GM23338 (cell line): ENCODE results near the gene VMP1. TPM values are rescaled to one million over a fixed set of nuclear protein-coding genes. Genes with fewer than 3 reads are reported as not detected.
"Not testable (repeated sequence)": the region's sequence is repeated elsewhere in the genome, so short reads cannot be mapped to it uniquely, and the experiment has no call there.

Experiments
- ATAC-seq: fragments of 200-7000 bp; cut with Tn5 transposase; 3 replicates; pipeline ENCODE4 v1.9.1; 2020
- DNase-seq: peaks from one replicate; pipeline ENCODE4 v3.0.0-alpha.2; 2015; ENCODE audit warnings: low spot score
- H2AFZ ChIP-seq: fragments of 200-600 bp; sonication (generic); 2 replicates; pipeline ENCODE4 v1.8.0; 2016; ENCODE audit warnings: antibody characterized with exemption, mild to moderate bottlenecking, moderate library complexity
- H3F3A ChIP-seq: fragments of 200-600 bp; sonication (generic); replicated peaks from 2 replicates; pipeline ENCODE4 v1.8.0; 2017; ENCODE audit warnings: antibody characterized with exemption, mixed run types, low read depth
- H3K27ac ChIP-seq: fragments of 200-600 bp; sonication (generic); 2 replicates; pipeline ENCODE4 v1.6.1; 2016; ENCODE audit warnings: low read depth
- H3K27me3 ChIP-seq: fragments of 200-600 bp; sonication (generic); 2 replicates; pipeline ENCODE4 v1.8.0; 2016; ENCODE audit warnings: mild to moderate bottlenecking, mixed run types, moderate library complexity; ENCODE audit not compliant: insufficient read depth
- H3K36me3 ChIP-seq: fragments of 200-600 bp; sonication (generic); 2 replicates; pipeline ENCODE4 v1.8.0; 2016; ENCODE audit warnings: mild to moderate bottlenecking; ENCODE audit not compliant: insufficient read depth
- H3K4me1 ChIP-seq: fragments of 200-600 bp; sonication (generic); 2 replicates; pipeline ENCODE4 v1.8.0; 2016; ENCODE audit warnings: mild to moderate bottlenecking, moderate library complexity; ENCODE audit not compliant: insufficient read depth
- H3K4me2 ChIP-seq: fragments of 200-600 bp; sonication (generic); 2 replicates; pipeline ENCODE4 v1.7.1; 2017; ENCODE audit warnings: mixed run types
- H3K4me3 ChIP-seq: fragments of 200-600 bp; sonication (generic); 2 replicates; pipeline ENCODE4 v1.6.1; 2016; ENCODE audit warnings: mixed run types
- H3K79me2 ChIP-seq: fragments of 200-600 bp; sonication (generic); replicated peaks from 2 replicates; pipeline ENCODE4 v1.8.0; 2017; ENCODE audit warnings: mild to moderate bottlenecking; ENCODE audit not compliant: insufficient read depth
- H3K9me2 ChIP-seq: fragments of 200-600 bp; sonication (generic); 2 replicates; pipeline ENCODE4 v1.8.0; 2017; ENCODE audit not compliant: insufficient read depth
- H4K20me1 ChIP-seq: fragments of 200-600 bp; sonication (generic); replicated peaks from 2 replicates; pipeline ENCODE4 v1.8.0; 2017; ENCODE audit warnings: mild to moderate bottlenecking; ENCODE audit not compliant: insufficient read depth
- H3K27ac Mint-ChIP-seq: 2 replicates; pipeline ENCODE4 v1.8.0; 2020; ENCODE audit warnings: inconsistent platforms, mild to moderate bottlenecking, moderate library complexity, mixed read lengths
- H3K27me3 Mint-ChIP-seq: 3 replicates; pipeline ENCODE4 v1.8.0; 2022; ENCODE audit warnings: low read depth, mild to moderate bottlenecking, moderate library complexity, mixed read lengths, inconsistent platforms; ENCODE audit not compliant: insufficient read depth, poor library complexity
- H3K36me3 Mint-ChIP-seq: 3 replicates; pipeline ENCODE4 v1.8.0; 2021; ENCODE audit warnings: low read depth, mild to moderate bottlenecking, inconsistent platforms, moderate library complexity, mixed read lengths
- H3K4me1 Mint-ChIP-seq: 3 replicates; pipeline ENCODE4 v1.8.0; 2020; ENCODE audit warnings: mild to moderate bottlenecking, inconsistent platforms, mixed read lengths
- H3K4me3 Mint-ChIP-seq: 3 replicates; pipeline ENCODE4 v1.8.0; 2021; ENCODE audit warnings: moderate library complexity, mild to moderate bottlenecking, inconsistent platforms, mixed read lengths
- H3K9me3 Mint-ChIP-seq: 3 replicates; pipeline ENCODE4 v1.8.0; 2020; ENCODE audit warnings: moderate library complexity, mild to moderate bottlenecking, inconsistent platforms, mixed read lengths
- CREB1 ChIP-seq: fragments of 250-450 bp; sonication (Bioruptor Pico); IDR thresholded peaks from 2 replicates; pipeline ENCODE4 v1.5.0; 2020; ENCODE audit warnings: low read depth, mild to moderate bottlenecking, moderate library complexity
- ETS1 ChIP-seq: IDR thresholded peaks from 2 replicates; pipeline ENCODE4 v1.6.1; 2016; ENCODE audit warnings: antibody characterized with exemption
- EZH2 ChIP-seq: fragments of 200-600 bp; sonication (generic); IDR thresholded peaks from one replicate; pipeline ENCODE4 v1.8.0; 2017; ENCODE audit warnings: antibody characterized with exemption, mild to moderate bottlenecking, low read depth; ENCODE audit not compliant: unreplicated experiment
- EZH2phosphoT487 ChIP-seq: fragments of 200-600 bp; sonication (generic); IDR thresholded peaks from one replicate; pipeline ENCODE4 v1.8.1; 2018; ENCODE audit warnings: antibody characterized with exemption; ENCODE audit not compliant: unreplicated experiment
- JUNB ChIP-seq: IDR thresholded peaks from one replicate; pipeline ENCODE4 v1.6.1; 2016; ENCODE audit warnings: antibody characterized with exemption; ENCODE audit not compliant: unreplicated experiment
- STAT1 ChIP-seq: IDR thresholded peaks from one replicate; pipeline ENCODE4 v1.6.1; 2016; ENCODE audit warnings: antibody characterized with exemption; ENCODE audit not compliant: unreplicated experiment
- polyA plus RNA-seq: library from polyadenylated mRNA; unstranded; fragments of >200 nt; fragmentation: Nextera tagmentation; extraction: Ambion mirVana; gene quantifications from 2 replicates; pipeline ENCODE4 v1.2.1, GENCODE V29; 2016
- total RNA-seq: library from RNA; depleted of rRNA; stranded (reverse); fragments of >200 nt; shearing (Covaris generic); gene quantifications from 2 replicates; pipeline ENCODE4 v1.2.3, GENCODE V29; 2014

VMP1 gene
- total and polyA plus RNA-seq, 2 experiments from 2014 or later, result 70.1 to 112 TPM

GRCh38 chr17:59853919-59854729, 146.7 kb downstream of the VMP1 start:
- not testable (repeated sequence) for H4K20me1 ChIP-seq, H2AFZ ChIP-seq, H3K4me3 ChIP-seq, H3K36me3 ChIP-seq, DNase-seq, ATAC-seq, H3K36me3 Mint-ChIP-seq, H3K79me2 ChIP-seq, H3K4me1 ChIP-seq, H3K4me3 Mint-ChIP-seq, H3K27me3 ChIP-seq, H3K4me2 ChIP-seq, H3K9me2 ChIP-seq, H3F3A ChIP-seq, H3K27ac Mint-ChIP-seq, H3K9me3 Mint-ChIP-seq
- peak overlapping the region; percentile 65 for H3K27ac ChIP-seq
- Mint-ChIP-seq H3K4me1 (peaks cover 25% of the 10 kb centered on the region), H3K27me3 (peaks cover 16% of the 10 kb centered on the region)

- H3K4me3 Mint-ChIP-seq, result no peak overlapping the region
- Histone ChIP-seq H4K20me1 (no peaks in the 10 kb centered on the region), H3K9me2 (peaks cover 5% of the 10 kb centered on the region; the same call in 1 of the 2 replicates), H3K4me3 (no peak overlapping the region), H3K36me3 (peaks cover 6% of the 10 kb centered on the region), H3K79me2 (no peaks in the 10 kb centered on the region), H3K27ac (peak overlapping the region; percentile 30; the same call in 1 of the 2 replicates), H3F3A (no peaks in the 10 kb centered on the region), H3K4me1 (no peaks in the 10 kb centered on the region), H3K27me3 (no peaks in the 10 kb centered on the region), H2AFZ (no peak overlapping the region), H3K4me2 (no peak overlapping the region)
- peaks cover 18% of the 10 kb centered on the region for H3K4me1 Mint-ChIP-seq
- no peak overlapping the region for H3K27ac Mint-ChIP-seq
- no peak for TF ChIP-seq EZH2phosphoT487
- no peak for TF ChIP-seq JUNB
- no peak for TF ChIP-seq ETS1
- no peak for TF ChIP-seq EZH2
- TF ChIP-seq STAT1, result no peak
- no peak for TF ChIP-seq CREB1
- peak; percentile 70 for ATAC-seq
- peaks cover 25% of the 10 kb centered on the region for H3K36me3 Mint-ChIP-seq
- no peaks in the 10 kb centered on the region; the same call in 2 of the 3 replicates for H3K9me3 Mint-ChIP-seq
- H3K27me3 Mint-ChIP-seq, result peaks cover 5% of the 10 kb centered on the region
- DNase-seq, result peak; percentile 63
Measured at GRCh38 chr17:59856859-59857794, 149.7 kb downstream of the VMP1 start.
